Activated CD4-positive, alpha-beta T cell treated with anti-CD3 and anti-CD28 coated beads, Interleukin-2, Interleukin-6, amounts not matched to agents 100 ng/mL and 50 ng/mL, durations not matched to agents 16 hours and 8 hours (primary cell): ENCODE measurements around the gene FNIP1.
A peak's percentile ranks its signal among the peaks of the same experiment; 100 is the strongest.
"Not testable (repeated sequence)": the region's sequence is repeated elsewhere in the genome, so short reads cannot be mapped to it uniquely, and the experiment has no call there.

Source experiments
- DNase-seq: peaks from one replicate; pipeline ENCODE4 v3.0.0-alpha.2; 2020

The FNIP1 gene

DNA sequence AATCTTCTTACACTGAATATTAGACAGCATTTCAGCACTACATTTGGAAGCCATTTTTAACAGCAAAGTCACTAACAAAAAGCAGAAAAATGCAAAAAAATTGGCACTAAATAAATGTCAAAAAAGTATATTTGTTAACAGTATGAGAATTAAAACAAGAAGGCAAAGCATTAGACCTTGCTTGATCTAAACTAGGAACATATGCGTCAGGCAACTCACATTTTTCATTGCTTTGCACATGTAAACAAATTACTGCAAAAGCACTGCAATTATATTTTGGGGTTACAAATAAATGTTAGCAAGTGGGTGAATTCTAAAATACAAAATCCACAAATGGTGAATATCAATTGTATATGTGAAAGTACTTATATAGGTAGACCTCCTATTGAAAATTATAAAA is 112.8 kb downstream of the FNIP1 start:
- no peak for DNase-seq

GRCh38 chr5:131682826-131683225 is 114.0 kb downstream of the FNIP1 start:
- no peak for DNase-seq

GRCh38 chr5:131682175-131682574 is 114.6 kb downstream of the FNIP1 start:
- no peak for DNase-seq

DNA sequence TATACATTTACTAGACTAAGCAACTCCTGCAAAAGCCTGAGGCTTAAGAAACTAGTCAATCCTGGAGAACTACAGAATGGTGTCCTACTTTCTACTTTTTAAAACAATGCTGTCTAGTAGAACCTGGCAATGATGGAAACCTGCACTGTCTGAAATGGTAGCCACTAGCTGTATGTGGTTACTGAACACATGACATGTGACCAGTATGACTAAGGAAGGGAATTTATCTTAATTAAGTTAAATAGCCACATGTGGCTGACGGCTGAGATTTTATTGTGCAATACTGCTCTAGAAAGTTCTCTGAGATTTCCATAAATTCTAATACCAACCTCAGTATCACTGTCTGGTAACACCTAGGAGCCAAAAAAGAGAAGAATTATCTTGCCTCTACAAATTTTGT is 116.9 kb downstream of the FNIP1 start:
- DNase-seq, result no peak

- DNase-seq, result not testable (repeated sequence)
These were observed 118.5 kb downstream of the FNIP1 start for GRCh38 chr5:131678273-131678672.

- peak; percentile 27 for DNase-seq
These were observed 119.7 kb downstream of the FNIP1 start for GRCh38 chr5:131677115-131677514.

DNA sequence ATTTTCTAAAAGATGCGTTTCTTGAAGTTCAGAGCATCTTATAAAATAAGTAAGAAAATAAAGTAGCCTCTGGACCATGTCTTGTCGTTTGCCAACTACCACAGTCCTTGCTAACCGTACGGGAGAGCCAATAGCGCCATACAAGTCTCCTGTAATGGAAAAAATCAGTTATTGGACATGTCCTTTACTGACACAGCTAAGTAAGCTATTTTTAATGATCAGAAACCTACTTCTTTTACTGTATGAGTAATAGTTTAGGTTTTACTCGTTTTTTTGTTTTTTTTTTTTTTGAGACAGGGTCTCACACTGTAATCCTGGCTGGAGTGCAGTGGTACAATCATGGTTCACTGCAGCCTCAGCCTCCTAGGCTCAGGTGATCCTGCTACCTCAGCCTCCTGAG is 124.0 kb downstream of the FNIP1 start:
- DNase-seq, result no peak

GRCh38 chr5:131671994-131672655 is 124.7 kb downstream of the FNIP1 start:
- DNase-seq, result no peak

- DNase-seq, result peak; percentile 47
These were observed 125.4 kb downstream of the FNIP1 start for GRCh38 chr5:131671409-131671808.

GRCh38 chr5:131664929-131665328 is 131.9 kb downstream of the FNIP1 start:
- DNase-seq, result no peak

GRCh38 chr5:131661933-131662332 is 134.9 kb downstream of the FNIP1 start:
- DNase-seq, result no peak

GRCh38 chr5:131659841-131660240 is 137.0 kb downstream of the FNIP1 start:
- no peak for DNase-seq

DNA sequence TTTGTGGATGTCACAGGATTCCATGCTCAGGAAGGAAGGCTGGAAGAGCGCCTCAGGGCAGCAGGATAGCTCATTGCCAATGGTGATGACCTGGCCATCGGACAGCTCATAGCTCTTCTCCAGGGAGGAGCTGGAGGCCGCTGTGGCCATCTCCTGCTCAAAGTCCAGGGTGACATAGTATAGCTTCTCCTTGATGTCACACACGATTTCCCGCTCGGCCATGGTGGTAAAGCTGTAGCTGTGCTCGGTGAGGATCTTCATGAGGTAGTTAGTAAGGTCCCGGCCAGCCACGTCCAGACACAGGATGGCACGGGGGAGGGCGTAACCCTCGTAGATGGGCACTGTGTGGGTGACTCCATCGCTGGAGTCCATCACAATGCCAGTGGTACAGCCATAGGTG is 137.5 kb downstream of the FNIP1 start:
- no peak for DNase-seq

DNA sequence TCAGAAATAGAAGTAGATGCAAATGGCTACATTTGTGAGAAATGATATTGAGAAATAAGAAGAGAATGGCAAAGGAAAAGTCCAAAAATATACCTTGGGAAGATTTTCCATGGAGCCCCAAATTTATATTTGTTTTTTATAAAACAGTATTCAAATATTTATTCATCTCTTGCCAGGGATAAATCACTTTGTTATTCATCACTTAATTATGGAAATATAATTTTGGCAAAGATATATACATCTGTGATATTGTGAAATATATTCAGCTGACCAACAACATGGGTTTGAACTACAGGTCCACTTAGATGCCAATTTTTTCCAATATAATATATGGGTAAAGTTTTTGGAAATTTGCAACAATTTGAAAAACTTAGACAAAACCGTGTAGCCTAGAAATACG is 142.0 kb downstream of the FNIP1 start:
- DNase-seq, result no peak

DNA sequence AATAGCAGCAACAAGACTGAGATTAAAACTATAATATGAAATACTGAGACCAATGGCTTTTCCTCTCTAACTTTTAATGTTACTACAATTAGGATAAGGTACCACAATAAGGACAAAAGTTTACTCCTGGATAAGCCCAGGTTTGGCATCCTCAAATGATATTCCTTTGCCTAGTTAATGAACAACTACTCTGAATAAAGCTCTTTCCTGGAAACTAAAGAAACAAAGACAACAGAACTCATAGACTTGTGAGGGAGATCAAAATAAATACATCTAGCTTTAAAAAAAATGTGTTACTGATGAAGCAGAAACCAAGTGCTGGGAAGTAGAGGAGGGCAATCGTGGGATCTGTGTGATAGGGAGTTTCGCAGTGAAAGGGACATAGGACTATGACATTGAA is 142.5 kb downstream of the FNIP1 start:
- no peak for DNase-seq

DNA sequence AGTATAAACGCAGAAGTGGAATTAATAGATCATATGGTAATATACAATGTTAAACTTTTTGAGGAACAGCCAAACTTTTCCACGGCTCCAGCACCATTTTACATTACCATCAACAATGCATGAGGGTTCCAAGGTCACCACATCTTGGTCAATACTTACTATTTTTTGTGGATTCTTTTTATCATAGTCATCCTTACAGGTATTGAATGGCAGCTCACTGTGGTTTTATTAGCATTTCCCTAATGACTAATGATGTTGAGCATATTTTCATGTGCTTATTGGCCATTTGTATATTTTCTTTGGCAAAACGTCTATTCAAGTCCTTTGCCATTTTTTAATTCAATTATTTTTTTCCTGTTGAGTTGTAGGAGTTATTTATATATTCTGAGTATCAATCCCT is 147.7 kb downstream of the FNIP1 start:
- no peak for DNase-seq

- no peak for DNase-seq
These were observed 149.6 kb downstream of the FNIP1 start for GRCh38 chr5:131647048-131647769.

DNA sequence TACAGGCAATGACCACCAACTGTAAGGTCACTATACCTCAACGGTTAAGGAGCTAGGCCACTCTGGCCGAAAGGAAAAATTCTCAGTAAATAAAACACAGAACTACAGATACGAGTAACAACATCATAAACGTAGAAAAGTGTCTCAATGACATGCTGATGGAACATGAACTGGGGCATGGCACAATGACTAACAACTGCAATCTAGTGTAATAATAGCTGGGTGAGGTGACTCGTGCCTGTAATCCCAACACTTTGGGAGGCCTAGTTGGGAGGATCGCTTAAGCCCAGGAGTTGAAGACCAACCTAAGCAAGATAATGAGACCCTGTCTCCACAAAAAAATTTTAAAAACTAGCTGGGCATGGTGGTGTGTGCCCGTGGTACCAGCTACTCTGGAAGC is 152.0 kb downstream of the FNIP1 start:
- no peak for DNase-seq

- DNase-seq, result no peak
These were observed 152.4 kb downstream of the FNIP1 start for GRCh38 chr5:131644370-131644769.

- no peak for DNase-seq
These were observed 155.3 kb downstream of the FNIP1 start for GRCh38 chr5:131641494-131641893.

- peak; percentile 32 for DNase-seq
These were observed 156.6 kb downstream of the FNIP1 start for GRCh38 chr5:131640043-131640856.

DNA sequence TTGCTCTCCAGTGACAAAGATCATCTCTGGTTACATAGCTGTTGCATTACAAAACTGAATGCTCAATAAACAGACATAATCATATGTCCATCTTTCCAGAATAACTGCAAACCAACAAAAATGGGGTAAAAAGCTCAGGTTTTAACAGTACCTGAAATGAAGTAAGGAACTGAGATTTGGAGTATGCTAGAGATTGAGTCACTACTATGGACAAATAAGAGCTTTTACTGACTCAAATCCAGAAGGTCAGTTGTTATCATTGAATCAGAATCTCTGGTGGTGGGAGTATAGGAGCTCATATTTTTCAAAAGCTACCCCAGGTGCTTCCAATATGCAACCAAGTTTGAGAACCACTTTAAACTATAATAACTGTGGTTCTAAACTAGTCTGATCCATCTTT is 157.7 kb downstream of the FNIP1 start:
- no peak for DNase-seq

- no peak for DNase-seq
These were observed 159.1 kb downstream of the FNIP1 start for GRCh38 chr5:131637694-131638093.
